HG02678 (cell line): Measurements from ENCODE around the gene CTIF.

Source experiments
- ATAC-seq: cut with Tn5 transposase; IDR thresholded peaks from one replicate; pipeline ENCODE4 v1.9.1; 2021; ENCODE audit warnings: mild to moderate bottlenecking, moderate library complexity; ENCODE audit not compliant: unreplicated experiment

CTIF gene

DNA sequence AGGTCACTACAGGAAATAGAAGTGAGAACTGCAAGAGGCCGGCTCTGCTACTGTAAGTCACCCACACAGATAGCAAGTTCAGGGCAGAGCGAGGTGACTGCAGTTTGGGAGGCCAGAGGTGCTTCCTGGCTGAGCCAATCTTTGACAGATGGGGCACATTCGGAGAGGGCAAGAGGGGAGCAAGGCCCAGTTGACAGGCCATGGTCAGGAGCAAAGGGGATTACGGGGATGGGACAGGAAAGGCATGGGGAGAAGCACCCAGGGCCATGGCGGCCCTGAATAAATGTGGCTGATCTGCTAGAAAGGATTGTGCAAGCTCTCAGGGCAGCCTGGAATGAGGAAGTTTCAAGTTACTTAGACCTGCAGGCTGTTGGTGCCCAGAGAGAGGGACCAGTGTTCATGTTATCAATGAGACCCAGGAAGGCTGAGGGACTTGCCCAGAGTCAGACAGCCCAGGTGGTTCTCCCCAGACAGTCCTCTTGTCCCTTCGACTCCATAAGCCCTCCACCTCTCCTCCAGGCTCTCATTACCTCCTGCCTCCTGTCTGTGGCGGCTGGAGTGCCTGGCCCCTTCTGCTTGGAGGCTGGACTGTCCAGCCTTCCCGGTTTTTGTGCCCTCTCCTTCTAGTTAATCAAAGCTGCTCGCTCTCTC, 123.3 kb downstream of the CTIF start:
- no peak for ATAC-seq

DNA sequence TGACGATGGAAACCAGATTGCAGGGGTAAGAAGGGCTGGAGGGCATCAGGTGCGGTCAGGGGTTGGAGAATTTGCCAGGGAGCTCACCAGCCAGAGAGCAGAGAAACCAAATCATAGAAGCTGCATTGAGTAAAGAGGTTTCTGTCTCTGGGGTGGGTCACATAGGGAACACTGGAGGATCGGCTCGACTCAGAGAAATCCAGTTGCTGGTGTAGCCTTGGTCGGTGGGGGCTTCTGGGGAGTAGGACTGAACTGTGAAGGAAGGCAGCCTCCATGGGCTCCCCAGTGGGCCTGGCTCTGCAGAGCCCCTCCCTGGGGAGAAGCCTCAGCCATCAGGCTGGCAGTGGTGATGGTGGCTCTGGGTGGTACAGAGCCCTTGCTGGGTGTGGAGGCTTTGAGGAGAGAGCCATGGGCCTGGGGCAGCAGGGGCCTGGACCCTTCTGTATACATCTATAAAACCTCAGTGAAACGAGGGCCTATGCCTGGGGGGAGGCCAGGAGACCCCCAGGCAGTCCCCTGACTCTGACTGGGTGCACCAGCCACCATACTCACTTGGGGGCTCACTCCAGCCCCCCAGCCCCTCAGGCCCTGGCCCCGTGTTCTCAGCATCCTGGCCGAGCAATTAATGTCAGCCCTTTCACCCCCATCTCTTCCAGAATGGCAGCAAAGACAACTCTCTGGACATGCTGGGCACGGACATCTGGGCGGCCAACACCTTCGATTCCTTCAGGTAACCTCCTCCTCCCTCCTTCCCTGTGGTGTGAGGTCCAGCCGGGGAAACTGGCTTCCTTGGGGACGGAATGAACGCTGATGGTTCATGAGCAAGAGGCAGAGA, 124.5 kb downstream of the CTIF start:
- ATAC-seq = no peak

DNA sequence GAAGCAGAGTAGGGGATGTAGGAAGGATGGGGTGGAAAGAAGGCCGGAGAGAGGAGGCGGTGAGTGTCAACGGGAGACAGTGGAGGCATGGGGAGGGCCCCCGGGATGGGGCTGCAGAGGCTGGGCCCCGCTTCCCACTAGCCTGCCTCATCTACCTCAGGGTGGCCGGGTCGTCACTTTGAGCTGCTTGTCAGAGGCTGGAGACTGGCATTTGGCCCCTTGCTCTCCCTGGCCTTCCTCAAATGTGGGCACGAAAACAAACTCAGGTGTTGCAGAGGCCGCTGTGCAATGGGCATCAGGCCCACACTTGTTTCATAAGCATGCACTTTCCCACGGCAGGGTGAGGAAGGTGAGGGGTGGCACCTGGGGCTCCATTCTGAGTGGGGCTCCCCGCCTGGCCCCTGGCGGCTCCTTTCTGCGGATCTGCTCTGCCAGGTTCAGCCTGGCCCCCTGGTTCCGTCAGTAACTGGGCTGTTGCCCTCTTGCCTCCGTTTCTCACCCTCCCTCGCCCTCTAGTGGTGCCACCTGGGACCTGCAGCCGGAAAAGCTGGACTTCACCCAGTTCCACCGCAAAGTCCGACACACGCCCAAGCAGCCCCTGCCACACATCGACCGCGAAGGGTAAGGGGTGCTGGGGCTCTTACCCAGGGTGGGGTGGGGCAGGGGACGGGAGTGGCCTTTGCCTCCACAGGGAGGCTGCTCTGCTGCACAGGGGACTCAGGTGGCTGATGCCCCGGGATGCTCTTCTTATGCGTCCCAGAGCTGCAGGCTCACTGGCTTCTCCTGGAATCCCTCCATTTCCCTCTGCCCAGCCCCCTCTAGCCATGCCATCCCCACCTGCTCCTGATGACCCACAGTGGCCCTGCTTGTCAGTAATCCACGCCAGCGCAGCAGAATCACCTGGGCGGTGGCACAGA, 125.4 kb downstream of the CTIF start:
- no peak for ATAC-seq

DNA sequence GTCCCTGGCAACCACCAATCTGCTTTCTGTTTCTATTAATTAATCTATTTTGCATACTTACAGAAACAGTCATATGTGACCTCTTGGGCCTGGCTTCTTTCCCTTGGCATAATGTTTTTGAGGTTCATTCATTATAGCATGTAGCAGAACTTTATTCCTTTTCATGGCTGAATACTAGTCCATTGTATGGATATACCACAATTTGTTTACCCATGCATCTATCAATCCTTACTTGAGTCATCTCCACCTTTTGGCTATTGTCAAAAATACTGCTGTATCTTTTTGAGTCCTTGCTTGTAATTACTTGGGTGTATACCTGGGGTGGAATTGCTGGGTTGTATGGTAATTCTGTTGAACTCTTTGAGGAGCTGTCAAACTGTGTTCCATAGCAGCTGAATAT, 126.8 kb downstream of the CTIF start:
- no peak for ATAC-seq

DNA sequence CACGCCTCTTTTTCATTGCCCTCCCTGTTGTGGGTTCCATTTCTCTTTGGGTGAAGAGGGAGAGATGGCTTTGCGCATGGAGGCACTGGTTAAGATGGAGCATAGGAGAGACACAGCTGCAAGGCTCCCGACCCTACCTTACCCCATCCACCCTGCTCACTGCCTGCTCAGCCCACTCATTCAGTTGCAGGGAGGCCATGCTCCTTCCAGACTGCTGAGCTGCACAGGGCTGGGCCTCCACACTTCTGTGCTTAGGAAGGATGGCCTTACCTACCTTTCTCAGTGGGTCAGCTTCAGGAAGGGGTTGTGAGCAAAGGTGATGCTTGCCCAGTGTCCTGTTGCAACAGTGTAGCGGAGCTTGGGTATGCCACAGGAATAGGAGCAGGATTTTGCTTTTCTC, 127.8 kb downstream of the CTIF start:
- no peak for ATAC-seq

- peak; percentile 67 for ATAC-seq
These were observed 128.7 kb downstream of the CTIF start for GRCh38 chr18:48667276-48668254.

GRCh38 chr18:48668466-48669179, 129.8 kb downstream of the CTIF start:
- ATAC-seq = no peak

DNA sequence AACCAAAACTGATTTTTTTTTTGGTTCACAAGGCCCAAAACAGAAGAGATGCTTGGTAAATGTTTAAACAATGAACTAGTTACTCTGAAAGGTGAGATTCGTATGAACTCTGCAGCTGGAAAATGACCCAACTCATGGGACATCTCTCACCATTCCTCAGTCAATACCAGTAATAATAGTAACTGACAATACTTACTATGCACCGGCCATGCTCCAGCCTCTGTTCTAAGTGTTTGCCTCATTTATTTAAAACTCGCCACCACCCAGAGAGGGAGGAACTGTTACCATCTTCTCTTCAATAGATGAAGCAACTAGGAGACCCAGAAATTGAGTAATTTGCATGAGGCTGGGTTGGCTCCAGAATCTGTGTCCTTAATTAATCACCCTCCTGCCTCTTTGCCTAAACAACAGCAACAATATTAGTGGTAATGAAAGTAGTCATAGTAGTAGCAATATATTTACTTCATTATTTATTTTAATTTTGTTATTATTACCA, 130.4 kb downstream of the CTIF start:
- ATAC-seq = no peak

DNA sequence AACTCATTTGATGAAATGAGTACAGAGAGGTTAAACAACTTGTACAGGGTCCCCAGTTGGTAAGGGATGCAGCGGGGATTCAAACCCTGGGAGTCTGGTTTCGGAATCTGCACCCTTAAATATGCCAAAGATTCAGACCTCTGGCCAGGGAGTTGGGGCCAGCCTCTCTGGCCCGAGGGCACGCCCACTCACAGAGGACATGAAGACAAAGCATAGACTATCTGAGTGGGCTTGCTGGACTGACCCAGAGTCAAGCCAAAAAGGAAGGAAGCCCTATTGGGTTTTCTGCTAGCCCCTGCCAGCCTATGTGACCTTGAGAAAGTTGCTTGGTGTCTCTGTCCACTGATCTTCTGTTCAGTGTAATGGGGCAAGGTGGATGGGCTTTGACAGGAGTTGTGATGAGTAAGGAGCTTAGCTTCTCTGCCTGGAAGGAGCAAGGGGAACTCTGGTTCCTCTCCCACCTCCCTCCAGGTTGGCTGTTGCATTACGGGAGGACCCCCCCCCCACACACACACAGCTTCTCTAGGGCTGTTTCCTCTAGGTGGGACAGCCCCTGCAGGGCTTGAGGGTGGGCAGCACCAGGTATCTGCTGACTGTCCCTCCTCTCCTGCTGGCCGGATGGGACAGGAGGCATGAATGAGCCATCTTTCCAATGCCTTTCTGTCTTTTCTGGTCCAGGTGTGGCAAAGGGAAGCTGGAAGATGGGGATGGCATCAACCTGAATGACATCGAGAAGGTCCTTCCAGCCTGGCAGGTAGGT, 131.3 kb downstream of the CTIF start:
- no peak for ATAC-seq

DNA sequence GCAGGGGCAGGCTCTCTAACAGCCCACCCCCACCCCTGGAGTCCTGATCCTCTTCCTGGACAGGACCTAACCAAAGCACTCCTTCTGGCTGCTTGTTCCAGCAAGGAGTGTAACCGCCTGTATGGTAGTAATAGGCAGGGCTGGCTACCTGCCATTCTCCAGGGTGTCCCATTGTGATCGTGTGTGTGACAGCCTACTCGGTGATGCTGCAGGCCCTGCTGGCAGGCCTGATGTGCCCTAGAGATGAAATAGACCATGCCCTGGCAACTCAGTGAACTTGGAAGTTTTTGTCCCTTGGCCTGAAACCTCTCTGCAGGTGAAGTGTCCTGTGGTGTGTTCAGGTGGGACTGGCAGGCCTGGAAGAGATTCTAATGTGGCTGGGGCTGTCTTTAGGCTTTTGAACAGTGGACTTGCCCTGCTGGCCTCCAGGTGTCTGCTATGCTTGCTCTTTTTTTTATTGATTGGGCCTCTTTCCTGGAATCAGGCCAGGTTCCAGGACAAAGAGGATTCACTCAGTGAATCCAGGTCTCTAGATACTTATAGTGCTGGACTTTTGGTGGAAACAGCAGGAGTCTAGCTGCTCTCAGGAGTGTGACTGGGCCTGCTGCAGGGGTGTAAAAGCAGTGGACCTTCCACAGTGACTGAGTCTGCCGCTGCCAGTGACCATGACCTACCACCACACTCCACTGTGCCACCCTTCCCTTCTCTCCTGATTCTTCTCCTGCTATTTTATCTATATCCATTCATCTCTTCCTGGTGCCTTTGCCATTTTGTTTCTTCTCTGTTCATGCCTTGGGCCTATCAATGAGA, 132.1 kb downstream of the CTIF start:
- ATAC-seq = no peak

DNA sequence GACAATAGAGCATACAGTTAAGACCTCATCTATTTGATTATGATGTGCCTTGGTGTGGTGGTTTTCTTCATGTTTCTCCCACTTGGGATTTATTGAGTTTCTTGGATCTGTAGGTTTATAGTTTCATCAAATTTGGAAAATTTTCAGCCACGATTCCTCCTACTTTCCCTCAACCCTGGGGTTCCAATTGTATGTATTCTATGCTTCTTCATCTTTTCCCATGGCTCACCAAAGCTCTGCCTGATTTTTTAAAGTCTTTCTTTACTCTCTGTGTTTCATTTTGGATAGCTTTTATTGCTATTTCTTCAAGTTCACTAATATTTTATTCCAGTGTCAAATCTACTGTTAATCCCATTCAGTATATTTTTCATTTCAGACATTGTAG, 132.7 kb downstream of the CTIF start:
- ATAC-seq = no peak

DNA sequence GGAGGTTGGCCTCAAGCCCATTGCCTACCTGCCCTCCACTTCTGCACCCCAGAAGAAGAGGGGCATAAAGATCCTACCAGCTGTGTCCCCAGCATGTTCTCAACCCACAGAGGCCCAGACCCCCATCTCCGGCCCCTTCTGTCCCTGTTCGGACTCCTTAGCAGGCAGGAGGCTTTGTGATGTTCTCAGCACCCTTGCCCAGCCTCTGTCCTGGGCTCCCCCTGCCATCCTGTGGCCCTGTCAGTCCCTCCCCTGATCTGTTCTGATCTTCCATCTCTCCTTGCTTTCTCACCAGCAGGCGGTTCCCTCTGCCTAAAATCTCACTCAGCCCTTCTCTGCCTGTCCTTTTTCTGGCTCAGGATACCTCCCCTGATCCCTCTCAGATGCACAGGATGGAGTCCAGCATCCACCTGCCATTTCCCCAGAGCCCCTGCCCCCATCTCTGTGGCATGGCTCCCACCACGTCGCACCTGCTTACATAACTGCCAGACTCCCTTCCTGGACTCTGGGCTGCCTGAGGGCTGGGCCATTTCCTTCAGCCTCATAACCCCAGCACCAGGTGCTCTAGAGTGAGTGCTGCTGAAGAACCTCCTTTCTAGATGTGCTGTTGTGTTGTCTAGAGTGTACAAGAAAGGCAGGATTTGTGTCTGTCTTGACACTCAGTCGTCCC, 134.0 kb downstream of the CTIF start:
- no peak for ATAC-seq

GRCh38 chr18:48673456-48673852, 134.6 kb downstream of the CTIF start:
- ATAC-seq = no peak

DNA sequence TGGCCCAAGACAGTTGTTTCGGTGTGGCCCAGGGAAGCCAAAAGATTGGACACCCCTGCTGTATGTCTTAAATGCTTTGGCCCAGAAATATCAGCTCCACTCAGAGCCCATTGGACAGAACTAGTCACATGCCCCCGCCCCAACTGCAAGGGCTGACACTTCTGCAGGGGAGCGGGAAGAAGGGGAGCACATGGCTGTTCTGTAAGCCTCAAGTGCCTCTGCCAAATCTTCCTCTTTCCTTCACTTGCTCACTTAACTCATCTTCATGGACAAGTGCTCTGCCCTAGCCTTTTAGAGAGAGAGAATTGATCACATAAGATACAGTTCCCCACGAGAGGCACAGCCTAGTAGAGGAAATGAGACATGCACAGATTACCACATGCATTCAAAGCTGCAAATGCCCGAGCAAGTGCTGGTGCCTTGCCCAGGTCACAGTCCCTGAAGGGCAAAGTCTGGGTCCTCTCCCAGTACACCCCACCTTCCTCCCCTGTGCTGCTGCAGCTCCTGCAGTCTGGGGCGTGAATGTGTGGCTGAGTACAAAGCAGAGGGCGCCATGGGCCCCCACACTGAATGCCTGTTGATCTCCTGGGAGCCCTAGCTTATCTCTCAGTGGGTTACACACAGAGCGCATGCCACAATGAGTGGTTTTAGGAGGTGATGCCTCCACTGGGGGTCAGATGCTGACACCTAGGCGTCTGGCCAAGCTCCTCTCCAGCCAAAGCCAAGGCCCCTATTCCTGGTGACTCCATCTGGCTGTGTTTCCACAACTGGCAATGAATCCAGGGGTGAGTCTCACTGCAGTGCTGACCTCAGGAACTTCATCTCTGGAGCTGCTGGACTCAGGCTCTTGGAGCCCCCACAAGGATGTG, 135.3 kb downstream of the CTIF start:
- no peak for ATAC-seq

- no peak for ATAC-seq
These were observed 136.0 kb downstream of the CTIF start for GRCh38 chr18:48674758-48675351.

DNA sequence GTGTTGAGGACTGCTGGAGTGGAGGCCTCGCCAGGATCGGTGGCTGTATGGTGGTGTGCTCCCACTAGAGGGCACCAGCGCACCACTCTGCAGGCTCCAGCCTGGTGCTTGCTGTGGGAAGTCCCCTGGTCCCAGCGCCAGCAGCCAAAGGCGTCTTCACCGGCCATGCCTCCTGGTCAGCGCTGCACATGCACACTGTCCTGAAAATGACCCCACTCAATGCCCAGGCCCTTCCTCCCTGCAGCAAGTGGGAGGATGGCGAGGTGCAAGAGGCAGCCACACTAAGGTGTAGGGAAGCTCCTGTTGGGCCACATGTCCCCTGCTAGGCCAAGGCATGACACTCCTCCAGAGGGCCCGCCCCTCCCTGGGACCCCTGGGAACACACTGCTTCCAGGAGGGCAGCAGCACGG, 136.5 kb downstream of the CTIF start:
- ATAC-seq = peak; percentile 87
